ENCODE measurements around the gene LDB1. TPM values are rescaled to one million over a fixed set of nuclear protein-coding genes. Genes with fewer than 3 reads are reported as not detected.

The LDB1 gene
- total RNA-seq, 1 experiment from 2014 or later, result 87.6 TPM

GRCh38 chr10:102159051-102159597, 39.0 kb upstream of the LDB1 start:
- peaks cover 14% of the 10 kb centered on the region for H3K4me1 ChIP-seq (ENCODE audit: control insufficient read depth, insufficient read depth, low read length)
- peaks cover 60% of the 10 kb centered on the region for H3K36me3 ChIP-seq (ENCODE audit: control insufficient read depth, insufficient read depth, low read length)
- no peaks in the 10 kb centered on the region for H3K9me3 ChIP-seq (ENCODE audit: control insufficient read depth, insufficient read depth, low read depth, low read length)
- H3K27ac ChIP-seq (ENCODE audit: low read length), result no peak overlapping the region
- no peaks in the 10 kb centered on the region for H3K27me3 ChIP-seq (ENCODE audit: control insufficient read depth, insufficient read depth, low read length)
- DNase-seq (ENCODE audit: low read depth, low spot score), result no peak
- ChIA-PET CTCF (no interaction called here), POLR2A (no interaction called here)
- intact Hi-C loops (cut with micrococcal nuclease; ENCODE audit: unreplicated experiment), result no loop called here
- no peak overlapping the region for H3K4me3 ChIP-seq (ENCODE audit: low read depth in 2 of 2, low read length in 2 of 2)
- BruUV-seq (replicated peaks), result no TSS peak
- no peak; the same call in 1 of the 2 replicates for ATAC-seq
- TF ChIP-seq REST (IDR thresholded peaks at IDR 0.05; ENCODE audit: insufficient read depth in 1 of 2, low read depth in 2 of 2, low read length in 1 of 2) (no peak), TCF7L2 (IDR thresholded peaks at IDR 0.05; ENCODE audit: low read depth, low read length) (no peak), SIN3A (IDR thresholded peaks at IDR 0.05; ENCODE audit: borderline replicate concordance, insufficient read depth, low read depth, low read length) (no peak), POLR2AphosphoS5 (IDR thresholded peaks at IDR 0.05; ENCODE audit: low read depth, low read length) (no peak), CTCF (IDR thresholded peaks at IDR 0.05) (no peak)
- in situ Hi-C loops (cut with HindIII; ENCODE audit: low pct_unique_long_range_greater_than_20kb, low sequenced_read_pairs), result no loop called here

GRCh38 chr10:102157224-102157623, 37.1 kb upstream of the LDB1 start:
- CTCF ChIA-PET, result interaction anchor here (1.4 kb wide), 1 partner anchor 12 kb away, joined by 5 read pairs; no protein-coding TSS in a partner anchor
- DNase-seq (ENCODE audit: low read depth, low spot score) (no peak), ATAC-seq (no peak)
- intact Hi-C loops (cut with micrococcal nuclease; ENCODE audit: unreplicated experiment), result no loop called here
- Histone ChIP-seq H3K4me1 (ENCODE audit: control insufficient read depth, insufficient read depth, low read length) (peaks cover 14% of the 10 kb centered on the region), H3K4me3 (ENCODE audit: low read depth in 2 of 2, low read length in 2 of 2) (no peak overlapping the region), H3K36me3 (ENCODE audit: control insufficient read depth, insufficient read depth, low read length) (peaks cover 56% of the 10 kb centered on the region), H3K27me3 (ENCODE audit: control insufficient read depth, insufficient read depth, low read length) (no peaks in the 10 kb centered on the region), H3K27ac (ENCODE audit: low read length) (no peak overlapping the region), H3K9me3 (ENCODE audit: control insufficient read depth, insufficient read depth, low read depth, low read length) (no peaks in the 10 kb centered on the region)
- POLR2A ChIA-PET, result no interaction called here
- in situ Hi-C loops (cut with HindIII; ENCODE audit: low pct_unique_long_range_greater_than_20kb, low sequenced_read_pairs), result no loop called here
- no TSS peak for BruUV-seq (replicated peaks)
- no peak for TF ChIP-seq POLR2AphosphoS5 (IDR thresholded peaks at IDR 0.05; ENCODE audit: low read depth, low read length)
- no peak for TF ChIP-seq REST (IDR thresholded peaks at IDR 0.05; ENCODE audit: insufficient read depth in 1 of 2, low read depth in 2 of 2, low read length in 1 of 2)
- no peak for TF ChIP-seq TCF7L2 (IDR thresholded peaks at IDR 0.05; ENCODE audit: low read depth, low read length)
- no peak for TF ChIP-seq CTCF (IDR thresholded peaks at IDR 0.05)
- TF ChIP-seq SIN3A (IDR thresholded peaks at IDR 0.05; ENCODE audit: borderline replicate concordance, insufficient read depth, low read depth, low read length), result no peak

Data from Panc1 (cell line).